ENCODE results near the gene NGEF. TPM values are rescaled to one million over a fixed set of nuclear protein-coding genes. Genes with fewer than 3 reads are reported as not detected.

The NGEF gene
- total RNA-seq, 2 experiments from 2014 or later = not detected

GRCh38 chr2:232977438-232977971, 35.6 kb downstream of the NGEF start:
- ChIA-PET POLR2A (no interaction called here), CTCF (no interaction called here)
- H3K27me3 Mint-ChIP-seq = peaks cover 11% of the 10 kb centered on the region
- ATAC-seq (ENCODE audit: poor library complexity) (no peak), DNase-seq (no peak)
- intact Hi-C loops (cut with DNase I, micrococcal nuclease) = no loop called here
- H3K27ac Mint-ChIP-seq = no peak overlapping the region
- H3K4me1 ChIP-seq (ENCODE audit: insufficient read depth, low read length) = no peaks in the 10 kb centered on the region
- no peaks in the 10 kb centered on the region for H3K36me3 Mint-ChIP-seq (ENCODE audit: low read depth)
- no peak overlapping the region for H3K4me3 Mint-ChIP-seq
- H3K36me3 ChIP-seq (ENCODE audit: insufficient read depth, low read length) = no peaks in the 10 kb centered on the region
- no peaks in the 10 kb centered on the region for H3K9me3 Mint-ChIP-seq
- H3K27ac ChIP-seq (ENCODE audit: low read depth in 1 of 2, low read length in 2 of 2) = no peak overlapping the region
- peaks cover 0 to 4% of the 10 kb centered on the region in 2 experiments for H3K9me3 ChIP-seq (ENCODE audit: control insufficient read depth in 1 of 2, insufficient read depth in 1 of 2, low read length in 2 of 2)
- H3K4me1 Mint-ChIP-seq (ENCODE audit: low read depth) = no peaks in the 10 kb centered on the region
- TF ChIP-seq CTCF (IDR thresholded peaks at IDR 0.05) = no peak
- no peak overlapping the region for H3K4me3 ChIP-seq (ENCODE audit: low read length)
- no peaks in the 10 kb centered on the region for H3K27me3 ChIP-seq (ENCODE audit: control insufficient read depth in 1 of 2, insufficient read depth in 2 of 2, low read length in 2 of 2)

GRCh38 chr2:232976666-232977437, 36.2 kb downstream of the NGEF start:
- Histone ChIP-seq H3K4me1 (ENCODE audit: insufficient read depth, low read length) (no peaks in the 10 kb centered on the region), H3K36me3 (ENCODE audit: insufficient read depth, low read length) (no peaks in the 10 kb centered on the region), H3K4me3 (ENCODE audit: low read length) (no peak overlapping the region), H3K9me3 (ENCODE audit: control insufficient read depth in 1 of 2, insufficient read depth in 1 of 2, low read length in 2 of 2) (peaks cover 0 to 4% of the 10 kb centered on the region in 2 experiments), H3K27me3 (ENCODE audit: control insufficient read depth in 1 of 2, insufficient read depth in 2 of 2, low read length in 2 of 2) (no peaks in the 10 kb centered on the region), H3K27ac (ENCODE audit: low read depth in 1 of 2, low read length in 2 of 2) (no peak overlapping the region)
- Mint-ChIP-seq H3K27me3 (peaks cover 10% of the 10 kb centered on the region), H3K4me1 (ENCODE audit: low read depth) (no peaks in the 10 kb centered on the region), H3K9me3 (no peaks in the 10 kb centered on the region), H3K27ac (no peak overlapping the region), H3K36me3 (ENCODE audit: low read depth) (no peaks in the 10 kb centered on the region), H3K4me3 (no peak overlapping the region)
- intact Hi-C loops (cut with DNase I, micrococcal nuclease) = no loop called here
- ATAC-seq (ENCODE audit: poor library complexity) (no peak), DNase-seq (no peak)
- ChIA-PET CTCF (no interaction called here), POLR2A (no interaction called here)
- no peak for TF ChIP-seq CTCF (IDR thresholded peaks at IDR 0.05)

- POLR2A ChIA-PET = no interaction called here
- no peak for DNase-seq
- intact Hi-C loops (cut with DNase I, micrococcal nuclease) = no loop called here
These were observed 36.9 kb downstream of the NGEF start for GRCh38 chr2:232976176-232976575.

More at GRCh38 chr2:232976176-232976575, 36.9 kb downstream of the NGEF start:
- no peak overlapping the region for H3K27ac Mint-ChIP-seq
- CTCF ChIA-PET = no interaction called here
- no peaks in the 10 kb centered on the region for H3K27me3 ChIP-seq (ENCODE audit: control insufficient read depth in 1 of 2, insufficient read depth in 2 of 2, low read length in 2 of 2)
- ATAC-seq (ENCODE audit: poor library complexity) = no peak
- H3K27me3 Mint-ChIP-seq = peaks cover 7% of the 10 kb centered on the region
- no peaks in the 10 kb centered on the region for H3K36me3 ChIP-seq (ENCODE audit: insufficient read depth, low read length)
- no peaks in the 10 kb centered on the region for H3K36me3 Mint-ChIP-seq (ENCODE audit: low read depth)
- H3K9me3 Mint-ChIP-seq = no peaks in the 10 kb centered on the region
- no peak overlapping the region for H3K4me3 Mint-ChIP-seq
- H3K4me3 ChIP-seq (ENCODE audit: low read length) = no peak overlapping the region
- peaks cover 0 to 4% of the 10 kb centered on the region in 2 experiments for H3K9me3 ChIP-seq (ENCODE audit: control insufficient read depth in 1 of 2, insufficient read depth in 1 of 2, low read length in 2 of 2)
- no peaks in the 10 kb centered on the region for H3K4me1 ChIP-seq (ENCODE audit: insufficient read depth, low read length)
- no peaks in the 10 kb centered on the region for H3K4me1 Mint-ChIP-seq (ENCODE audit: low read depth)
- H3K27ac ChIP-seq (ENCODE audit: low read depth in 1 of 2, low read length in 2 of 2) = no peak overlapping the region
- TF ChIP-seq CTCF (IDR thresholded peaks at IDR 0.05) = no peak

Measured in CD4-positive, alpha-beta T cell (primary cell).